Measurements from ENCODE around the gene SCCPDH. TPM values are rescaled to one million over a fixed set of nuclear protein-coding genes. Genes with fewer than 3 reads are reported as not detected.
"Not testable (repeated sequence)": the region's sequence is repeated elsewhere in the genome, so short reads cannot be mapped to it uniquely, and the experiment has no call there.

Gene SCCPDH
- total RNA-seq, 1 donor from 2014 or later: 34.1 TPM

GRCh38 chr1:246724731-246725095 lies 504 bp downstream of the SCCPDH start:
- Mint-ChIP-seq H3K27me3 (no peaks in the 10 kb centered on the region), H3K4me1 (ENCODE audit: unreplicated experiment) (peaks cover 9% of the 10 kb centered on the region), H3K27ac (peak overlapping the region; percentile 78), H3K36me3 (peaks cover 35% of the 10 kb centered on the region), H3K9me3 (peaks cover 25% of the 10 kb centered on the region), H3K4me3 (peak overlapping the region; percentile 99)
- no peak for DNase-seq (ENCODE audit: extremely low spot score, unreplicated experiment)
- TF ChIP-seq, protein P1, sequence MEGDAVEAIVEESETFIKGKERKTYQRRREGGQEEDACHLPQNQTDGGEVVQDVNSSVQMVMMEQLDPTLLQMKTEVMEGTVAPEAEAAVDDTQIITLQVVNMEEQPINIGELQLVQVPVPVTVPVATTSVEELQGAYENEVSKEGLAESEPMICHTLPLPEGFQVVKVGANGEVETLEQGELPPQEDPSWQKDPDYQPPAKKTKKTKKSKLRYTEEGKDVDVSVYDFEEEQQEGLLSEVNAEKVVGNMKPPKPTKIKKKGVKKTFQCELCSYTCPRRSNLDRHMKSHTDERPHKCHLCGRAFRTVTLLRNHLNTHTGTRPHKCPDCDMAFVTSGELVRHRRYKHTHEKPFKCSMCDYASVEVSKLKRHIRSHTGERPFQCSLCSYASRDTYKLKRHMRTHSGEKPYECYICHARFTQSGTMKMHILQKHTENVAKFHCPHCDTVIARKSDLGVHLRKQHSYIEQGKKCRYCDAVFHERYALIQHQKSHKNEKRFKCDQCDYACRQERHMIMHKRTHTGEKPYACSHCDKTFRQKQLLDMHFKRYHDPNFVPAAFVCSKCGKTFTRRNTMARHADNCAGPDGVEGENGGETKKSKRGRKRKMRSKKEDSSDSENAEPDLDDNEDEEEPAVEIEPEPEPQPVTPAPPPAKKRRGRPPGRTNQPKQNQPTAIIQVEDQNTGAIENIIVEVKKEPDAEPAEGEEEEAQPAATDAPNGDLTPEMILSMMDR (conservative IDR thresholded peaks at IDR 0.05): no peak

DNA sequence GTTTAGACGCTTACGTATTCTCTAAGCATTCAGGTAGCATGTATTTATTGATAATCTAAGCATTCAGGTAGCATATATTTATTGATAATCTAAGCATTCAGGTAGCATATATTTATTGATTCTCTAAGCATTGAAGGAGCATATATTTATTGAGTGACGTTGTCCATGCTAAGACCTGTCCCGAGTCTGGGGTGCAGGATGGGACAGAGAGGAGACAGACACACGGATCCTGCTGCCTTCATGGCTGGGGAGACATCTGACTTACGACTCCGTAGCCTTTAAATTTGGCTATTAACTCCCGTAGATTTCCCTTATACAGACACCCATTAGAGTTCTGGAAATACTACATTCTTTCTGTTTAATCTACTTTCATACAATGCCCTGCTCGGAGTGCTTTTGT lies 982 bp downstream of the SCCPDH start:
- H3K27me3 Mint-ChIP-seq: no peaks in the 10 kb centered on the region
- TF ChIP-seq, protein P1 (conservative IDR thresholded peaks at IDR 0.05): no peak
- peak overlapping the region; percentile 99 for H3K4me3 Mint-ChIP-seq
- H3K9me3 Mint-ChIP-seq: peaks cover 25% of the 10 kb centered on the region
- H3K36me3 Mint-ChIP-seq: peaks cover 40% of the 10 kb centered on the region
- H3K4me1 Mint-ChIP-seq (ENCODE audit: unreplicated experiment): peaks cover 9% of the 10 kb centered on the region
- peak overlapping the region; percentile 78 for H3K27ac Mint-ChIP-seq
- DNase-seq (ENCODE audit: extremely low spot score, unreplicated experiment): no peak

DNA sequence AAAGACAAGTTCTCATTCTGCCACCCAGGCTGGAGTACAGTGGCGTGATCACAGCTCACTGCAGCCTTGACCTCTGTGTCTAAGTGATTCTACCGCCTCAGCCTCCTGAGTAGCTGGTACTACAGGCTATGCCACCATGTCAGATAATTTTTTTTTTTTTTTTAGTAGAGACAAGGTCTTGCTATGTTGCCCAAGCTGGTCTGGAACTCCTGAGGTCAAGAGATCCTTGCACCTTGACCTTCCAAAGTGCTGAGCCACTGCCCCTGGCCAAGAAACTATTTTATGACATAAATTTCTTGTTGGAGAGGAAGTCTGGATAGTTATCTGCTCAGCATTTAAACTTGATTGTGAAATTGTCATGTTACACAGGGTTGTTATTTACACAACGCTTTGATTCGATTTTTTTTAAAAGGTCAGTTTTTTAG lies 2.1 kb downstream of the SCCPDH start:
- peaks cover 9% of the 10 kb centered on the region for H3K4me1 Mint-ChIP-seq (ENCODE audit: unreplicated experiment)
- TF ChIP-seq, protein P1 (conservative IDR thresholded peaks at IDR 0.05): no peak

GRCh38 chr1:246726881-246727280 lies 2.7 kb downstream of the SCCPDH start:
- peaks cover 50% of the 10 kb centered on the region for H3K36me3 Mint-ChIP-seq
- DNase-seq (ENCODE audit: extremely low spot score, unreplicated experiment): no peak
- peak overlapping the region; percentile 41 for H3K4me3 Mint-ChIP-seq
- TF ChIP-seq, protein P1 (conservative IDR thresholded peaks at IDR 0.05): no peak
- H3K4me1 Mint-ChIP-seq (ENCODE audit: unreplicated experiment): peaks cover 9% of the 10 kb centered on the region
- peaks cover 20% of the 10 kb centered on the region for H3K9me3 Mint-ChIP-seq
- H3K27me3 Mint-ChIP-seq: no peaks in the 10 kb centered on the region
- no peak overlapping the region for H3K27ac Mint-ChIP-seq

More for the DNA sequence above, 2.1 kb downstream of the SCCPDH start:
- DNase-seq (ENCODE audit: extremely low spot score, unreplicated experiment): no peak
- H3K9me3 Mint-ChIP-seq: peaks cover 20% of the 10 kb centered on the region
- H3K4me3 Mint-ChIP-seq: peak overlapping the region; percentile 99
- H3K27ac Mint-ChIP-seq: no peak overlapping the region
- peaks cover 44% of the 10 kb centered on the region for H3K36me3 Mint-ChIP-seq
- H3K27me3 Mint-ChIP-seq: no peaks in the 10 kb centered on the region

- peaks cover 20% of the 10 kb centered on the region for H3K9me3 Mint-ChIP-seq
- no peak for DNase-seq (ENCODE audit: extremely low spot score, unreplicated experiment)
- H3K27ac Mint-ChIP-seq: no peak overlapping the region
- no peak overlapping the region for H3K4me3 Mint-ChIP-seq
- peaks cover 9% of the 10 kb centered on the region for H3K4me1 Mint-ChIP-seq (ENCODE audit: unreplicated experiment)
- H3K36me3 Mint-ChIP-seq: peaks cover 52% of the 10 kb centered on the region
- TF ChIP-seq, protein P1 (conservative IDR thresholded peaks at IDR 0.05): no peak
- no peaks in the 10 kb centered on the region for H3K27me3 Mint-ChIP-seq
These were observed 3.4 kb downstream of the SCCPDH start for GRCh38 chr1:246727594-246727993.

- TF ChIP-seq, protein P1 (conservative IDR thresholded peaks at IDR 0.05): no peak
- Mint-ChIP-seq H3K4me1 (ENCODE audit: unreplicated experiment) (peaks cover 9% of the 10 kb centered on the region), H3K4me3 (no peak overlapping the region), H3K9me3 (peaks cover 20% of the 10 kb centered on the region), H3K36me3 (peaks cover 52% of the 10 kb centered on the region), H3K27me3 (no peaks in the 10 kb centered on the region), H3K27ac (no peak overlapping the region)
- DNase-seq (ENCODE audit: extremely low spot score, unreplicated experiment): no peak
These were observed 4.1 kb downstream of the SCCPDH start for GRCh38 chr1:246728311-246728710.

GRCh38 chr1:246729040-246729439 lies 4.8 kb downstream of the SCCPDH start:
- not testable (repeated sequence) for H3K4me3 Mint-ChIP-seq; H3K4me1 Mint-ChIP-seq (ENCODE audit: unreplicated experiment); DNase-seq (ENCODE audit: extremely low spot score, unreplicated experiment); H3K27me3 Mint-ChIP-seq; H3K27ac Mint-ChIP-seq
- Mint-ChIP-seq H3K9me3 (peaks cover 20% of the 10 kb centered on the region), H3K36me3 (peaks cover 52% of the 10 kb centered on the region)

Measured in type B pancreatic cell (in vitro differentiated cells).